ENCODE results near the gene RHNO1.

Gene RHNO1

GRCh38 chr12:2877047-2877952 lies at the start of gene RHNO1, which contains the start of gene FOXM1:
Gene RHNO1 (plus strand): TSS chr12:2877223. CDS start chr12:2885367, 8,144 bp downstream.
Gene FOXM1 (minus strand): TSS chr12:2877174. CDS start chr12:2874478, 2,696 bp downstream.
- no peak for FAIRE-seq

- no peak for FAIRE-seq
Observed at GRCh38 chr12:2829275-2829674, 47.7 kb upstream of the RHNO1 start.

GRCh38 chr12:2832550-2833127 lies 44.4 kb upstream of the RHNO1 start:
- no peak for FAIRE-seq

- FAIRE-seq: no peak
Observed at GRCh38 chr12:2833327-2833726, 43.7 kb upstream of the RHNO1 start.

- no peak for FAIRE-seq
Observed at GRCh38 chr12:2833810-2834209, 43.2 kb upstream of the RHNO1 start.

- FAIRE-seq: no peak
Observed at GRCh38 chr12:2834581-2835491, 42.2 kb upstream of the RHNO1 start, which contains the start of gene NRIP2. Gene NRIP2 (minus strand): TSS chr12:2835035. CDS start chr12:2834983, 52 bp downstream.

GRCh38 chr12:2835691-2836403 lies 41.2 kb upstream of the RHNO1 start:
- FAIRE-seq: no peak

GRCh38 chr12:2836574-2836973 lies 40.4 kb upstream of the RHNO1 start:
- FAIRE-seq: no peak

- FAIRE-seq: no peak
Observed at GRCh38 chr12:2841056-2841650, 35.9 kb upstream of the RHNO1 start.

GRCh38 chr12:2842948-2843347 lies 34.1 kb upstream of the RHNO1 start:
- no peak for FAIRE-seq

GRCh38 chr12:2844786-2845185 lies 32.2 kb upstream of the RHNO1 start:
- no peak for FAIRE-seq

GRCh38 chr12:2845280-2845679 lies 31.7 kb upstream of the RHNO1 start:
- no peak for FAIRE-seq

- no peak for FAIRE-seq
Observed at GRCh38 chr12:2851931-2852330, 25.1 kb upstream of the RHNO1 start.

GRCh38 chr12:2853626-2854025 lies 23.4 kb upstream of the RHNO1 start:
- no peak for FAIRE-seq

- FAIRE-seq: no peak
Observed at GRCh38 chr12:2854669-2855453, 22.2 kb upstream of the RHNO1 start.

- no peak for FAIRE-seq
Observed at GRCh38 chr12:2855546-2855945, 21.5 kb upstream of the RHNO1 start.

GRCh38 chr12:2856051-2856450 lies 21.0 kb upstream of the RHNO1 start:
- FAIRE-seq: no peak

GRCh38 chr12:2857021-2857431 lies 20.0 kb upstream of the RHNO1 start, which contains the start of gene TEX52:
Gene TEX52 (minus strand): TSS chr12:2857039. CDS start chr12:2857026, 13 bp downstream.
- FAIRE-seq: no peak

- FAIRE-seq: no peak
Observed at GRCh38 chr12:2857576-2857975, 19.4 kb upstream of the RHNO1 start.

- no peak for FAIRE-seq
Observed at GRCh38 chr12:2858334-2858733, 18.7 kb upstream of the RHNO1 start.

- no peak for FAIRE-seq
Observed at GRCh38 chr12:2858944-2859421, 18.0 kb upstream of the RHNO1 start.

All from colon (tissue), 2 donors.